ENCODE measurements around the gene CACNA1A.

The CACNA1A gene

DNA sequence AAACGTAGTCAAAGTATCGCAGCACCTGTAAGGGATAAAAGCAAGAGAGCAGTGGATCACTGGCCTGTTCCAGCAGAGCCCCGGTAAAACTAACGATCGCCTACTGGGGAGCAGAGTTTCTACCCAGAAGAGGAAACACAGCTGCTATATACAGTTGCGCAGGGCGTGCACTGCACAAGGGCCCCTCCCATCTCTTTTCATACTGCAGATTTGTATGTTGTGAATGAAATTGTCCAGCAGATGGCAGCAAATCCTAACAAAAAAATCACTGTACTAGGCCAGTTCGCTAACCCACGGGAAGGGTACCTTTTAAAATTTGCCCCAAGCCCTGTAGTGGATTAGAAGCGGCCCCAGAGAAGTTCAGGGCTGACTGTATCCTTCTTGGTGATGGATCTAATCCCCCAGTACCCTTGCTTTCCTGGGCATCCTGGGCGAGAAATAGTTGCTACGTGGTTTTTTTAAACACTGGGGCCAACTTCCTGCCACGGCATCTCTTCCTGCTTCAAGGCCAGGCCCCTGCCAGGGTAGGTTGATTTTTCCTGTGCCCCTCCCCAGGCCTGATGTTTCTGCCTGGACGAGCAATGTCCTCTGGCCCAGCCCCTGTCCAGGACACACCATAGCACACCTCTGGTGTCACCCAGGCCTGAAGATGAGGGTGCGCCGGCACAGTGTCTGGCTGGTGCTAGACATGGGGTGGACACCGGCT lies 229.0 kb downstream of the CACNA1A start (continued):
- TF ChIP-seq ZNF391 (tag by site-specific recombination; IDR thresholded peaks at IDR 0.05; ENCODE audit: borderline replicate concordance, low read depth) = no peak
- no peak for TF ChIP-seq ZNF155 (tag by site-specific recombination; IDR thresholded peaks at IDR 0.05)
- TF ChIP-seq GLIS1 (tag by site-specific recombination; IDR thresholded peaks at IDR 0.05) = no peak
- TF ChIP-seq ZNF707 (tag by site-specific recombination; IDR thresholded peaks at IDR 0.05) = no peak
- TF ChIP-seq ZNF202 (tag by site-specific recombination; IDR thresholded peaks at IDR 0.05; ENCODE audit: borderline replicate concordance) = no peak
- no peak for TF ChIP-seq ZNF48 (tag by site-specific recombination; IDR thresholded peaks at IDR 0.05)
- no peak for TF ChIP-seq HOXA7 (CRISPR knock-in tag; IDR thresholded peaks at IDR 0.05; ENCODE audit: borderline replicate concordance)
- TF ChIP-seq ZNF549 (tag by site-specific recombination; IDR thresholded peaks at IDR 0.05) = no peak
- TF ChIP-seq, protein P1, sequence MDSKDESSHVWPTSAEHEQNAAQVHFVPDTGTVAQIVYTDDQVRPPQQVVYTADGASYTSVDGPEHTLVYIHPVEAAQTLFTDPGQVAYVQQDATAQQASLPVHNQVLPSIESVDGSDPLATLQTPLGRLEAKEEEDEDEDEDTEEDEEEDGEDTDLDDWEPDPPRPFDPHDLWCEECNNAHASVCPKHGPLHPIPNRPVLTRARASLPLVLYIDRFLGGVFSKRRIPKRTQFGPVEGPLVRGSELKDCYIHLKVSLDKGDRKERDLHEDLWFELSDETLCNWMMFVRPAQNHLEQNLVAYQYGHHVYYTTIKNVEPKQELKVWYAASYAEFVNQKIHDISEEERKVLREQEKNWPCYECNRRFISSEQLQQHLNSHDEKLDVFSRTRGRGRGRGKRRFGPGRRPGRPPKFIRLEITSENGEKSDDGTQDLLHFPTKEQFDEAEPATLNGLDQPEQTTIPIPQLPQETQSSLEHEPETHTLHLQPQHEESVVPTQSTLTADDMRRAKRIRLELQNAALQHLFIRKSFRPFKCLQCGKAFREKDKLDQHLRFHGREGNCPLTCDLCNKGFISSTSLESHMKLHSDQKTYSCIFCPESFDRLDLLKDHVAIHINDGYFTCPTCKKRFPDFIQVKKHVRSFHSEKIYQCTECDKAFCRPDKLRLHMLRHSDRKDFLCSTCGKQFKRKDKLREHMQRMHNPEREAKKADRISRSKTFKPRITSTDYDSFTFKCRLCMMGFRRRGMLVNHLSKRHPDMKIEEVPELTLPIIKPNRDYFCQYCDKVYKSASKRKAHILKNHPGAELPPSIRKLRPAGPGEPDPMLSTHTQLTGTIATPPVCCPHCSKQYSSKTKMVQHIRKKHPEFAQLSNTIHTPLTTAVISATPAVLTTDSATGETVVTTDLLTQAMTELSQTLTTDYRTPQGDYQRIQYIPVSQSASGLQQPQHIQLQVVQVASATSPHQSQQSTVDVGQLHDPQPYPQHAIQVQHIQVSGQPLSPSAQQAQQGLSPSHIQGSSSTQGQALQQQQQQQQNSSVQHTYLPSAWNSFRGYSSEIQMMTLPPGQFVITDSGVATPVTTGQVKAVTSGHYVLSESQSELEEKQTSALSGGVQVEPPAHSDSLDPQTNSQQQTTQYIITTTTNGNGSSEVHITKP (tag by site-specific recombination; IDR thresholded peaks at IDR 0.05) = no peak
- no peak for TF ChIP-seq TCF7L2 (IDR thresholded peaks at IDR 0.05; ENCODE audit: borderline replicate concordance, low read depth, low read length)
- no peak for TF ChIP-seq ZBTB20 (tag by site-specific recombination; IDR thresholded peaks at IDR 0.05)
- TF ChIP-seq RBAK (tag by site-specific recombination; IDR thresholded peaks at IDR 0.05) = no peak
- TF ChIP-seq SP7 (tag by site-specific recombination; IDR thresholded peaks at IDR 0.05) = peak; percentile 52
- TF ChIP-seq ZNF324 (tag by site-specific recombination; IDR thresholded peaks at IDR 0.05) = no peak
- no peak for TF ChIP-seq ZNF140 (tag by site-specific recombination; IDR thresholded peaks at IDR 0.05)
- TF ChIP-seq ZNF433 (tag by site-specific recombination; IDR thresholded peaks at IDR 0.05; ENCODE audit: low read depth) = no peak
- peak; percentile 12 for TF ChIP-seq SETDB1 (IDR thresholded peaks at IDR 0.05; ENCODE audit: insufficient read length, low read length)
- no peak for TF ChIP-seq BCL11B (tag by site-specific recombination; IDR thresholded peaks at IDR 0.05; ENCODE audit: low read depth)
- TF ChIP-seq ZNF623 (tag by site-specific recombination; IDR thresholded peaks at IDR 0.05) = peak; percentile 45; the same call in 1 of the 2 replicates
- no peak for TF ChIP-seq HOXC10 (CRISPR knock-in tag; IDR thresholded peaks at IDR 0.05)
- TF ChIP-seq ZNF768 (tag by site-specific recombination; IDR thresholded peaks at IDR 0.05) = no peak
- TF ChIP-seq ZNF514 (tag by site-specific recombination; IDR thresholded peaks at IDR 0.05) = no peak
- TF ChIP-seq, protein P2, sequence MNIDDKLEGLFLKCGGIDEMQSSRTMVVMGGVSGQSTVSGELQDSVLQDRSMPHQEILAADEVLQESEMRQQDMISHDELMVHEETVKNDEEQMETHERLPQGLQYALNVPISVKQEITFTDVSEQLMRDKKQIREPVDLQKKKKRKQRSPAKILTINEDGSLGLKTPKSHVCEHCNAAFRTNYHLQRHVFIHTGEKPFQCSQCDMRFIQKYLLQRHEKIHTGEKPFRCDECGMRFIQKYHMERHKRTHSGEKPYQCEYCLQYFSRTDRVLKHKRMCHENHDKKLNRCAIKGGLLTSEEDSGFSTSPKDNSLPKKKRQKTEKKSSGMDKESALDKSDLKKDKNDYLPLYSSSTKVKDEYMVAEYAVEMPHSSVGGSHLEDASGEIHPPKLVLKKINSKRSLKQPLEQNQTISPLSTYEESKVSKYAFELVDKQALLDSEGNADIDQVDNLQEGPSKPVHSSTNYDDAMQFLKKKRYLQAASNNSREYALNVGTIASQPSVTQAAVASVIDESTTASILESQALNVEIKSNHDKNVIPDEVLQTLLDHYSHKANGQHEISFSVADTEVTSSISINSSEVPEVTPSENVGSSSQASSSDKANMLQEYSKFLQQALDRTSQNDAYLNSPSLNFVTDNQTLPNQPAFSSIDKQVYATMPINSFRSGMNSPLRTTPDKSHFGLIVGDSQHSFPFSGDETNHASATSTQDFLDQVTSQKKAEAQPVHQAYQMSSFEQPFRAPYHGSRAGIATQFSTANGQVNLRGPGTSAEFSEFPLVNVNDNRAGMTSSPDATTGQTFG (tag by site-specific recombination; IDR thresholded peaks at IDR 0.05; ENCODE audit: borderline replicate concordance) = no peak
- peak; percentile 43 for TF ChIP-seq ZNF629 (tag by site-specific recombination; IDR thresholded peaks at IDR 0.05)
- TF ChIP-seq, protein P3, sequence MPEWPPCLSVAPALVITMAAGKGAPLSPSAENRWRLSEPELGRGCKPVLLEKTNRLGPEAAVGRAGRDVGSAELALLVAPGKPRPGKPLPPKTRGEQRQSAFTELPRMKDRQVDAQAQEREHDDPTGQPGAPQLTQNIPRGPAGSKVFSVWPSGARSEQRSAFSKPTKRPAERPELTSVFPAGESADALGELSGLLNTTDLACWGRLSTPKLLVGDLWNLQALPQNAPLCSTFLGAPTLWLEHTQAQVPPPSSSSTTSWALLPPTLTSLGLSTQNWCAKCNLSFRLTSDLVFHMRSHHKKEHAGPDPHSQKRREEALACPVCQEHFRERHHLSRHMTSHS (tag by site-specific recombination; IDR thresholded peaks at IDR 0.05) = no peak
- TF ChIP-seq ZBTB48 (tag by site-specific recombination; IDR thresholded peaks at IDR 0.05) = no peak
- TF ChIP-seq, protein P4, sequence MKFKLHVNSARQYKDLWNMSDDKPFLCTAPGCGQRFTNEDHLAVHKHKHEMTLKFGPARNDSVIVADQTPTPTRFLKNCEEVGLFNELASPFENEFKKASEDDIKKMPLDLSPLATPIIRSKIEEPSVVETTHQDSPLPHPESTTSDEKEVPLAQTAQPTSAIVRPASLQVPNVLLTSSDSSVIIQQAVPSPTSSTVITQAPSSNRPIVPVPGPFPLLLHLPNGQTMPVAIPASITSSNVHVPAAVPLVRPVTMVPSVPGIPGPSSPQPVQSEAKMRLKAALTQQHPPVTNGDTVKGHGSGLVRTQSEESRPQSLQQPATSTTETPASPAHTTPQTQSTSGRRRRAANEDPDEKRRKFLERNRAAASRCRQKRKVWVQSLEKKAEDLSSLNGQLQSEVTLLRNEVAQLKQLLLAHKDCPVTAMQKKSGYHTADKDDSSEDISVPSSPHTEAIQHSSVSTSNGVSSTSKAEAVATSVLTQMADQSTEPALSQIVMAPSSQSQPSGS (tag by site-specific recombination; IDR thresholded peaks at IDR 0.05; ENCODE audit: low read depth) = no peak
- TF ChIP-seq, protein P5, sequence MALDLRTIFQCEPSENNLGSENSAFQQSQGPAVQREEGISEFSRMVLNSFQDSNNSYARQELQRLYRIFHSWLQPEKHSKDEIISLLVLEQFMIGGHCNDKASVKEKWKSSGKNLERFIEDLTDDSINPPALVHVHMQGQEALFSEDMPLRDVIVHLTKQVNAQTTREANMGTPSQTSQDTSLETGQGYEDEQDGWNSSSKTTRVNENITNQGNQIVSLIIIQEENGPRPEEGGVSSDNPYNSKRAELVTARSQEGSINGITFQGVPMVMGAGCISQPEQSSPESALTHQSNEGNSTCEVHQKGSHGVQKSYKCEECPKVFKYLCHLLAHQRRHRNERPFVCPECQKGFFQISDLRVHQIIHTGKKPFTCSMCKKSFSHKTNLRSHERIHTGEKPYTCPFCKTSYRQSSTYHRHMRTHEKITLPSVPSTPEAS (tag by site-specific recombination; IDR thresholded peaks at IDR 0.05) = no peak
- TF ChIP-seq GLIS2 (tag by site-specific recombination; IDR thresholded peaks at IDR 0.05) = no peak
- no peak for TF ChIP-seq ZNF843 (tag by site-specific recombination; IDR thresholded peaks at IDR 0.05)
- no peak for TF ChIP-seq ZNF664 (tag by site-specific recombination; IDR thresholded peaks at IDR 0.05)
- TF ChIP-seq ZEB2 (tag by site-specific recombination; IDR thresholded peaks at IDR 0.05) = no peak; the same call in 1 of the 2 replicates
- TF ChIP-seq MEIS1 (CRISPR knock-in tag; IDR thresholded peaks at IDR 0.05; ENCODE audit: borderline replicate concordance) = no peak

All from HEK293 (cell line).